WTC11 (cell line): ENCODE data around the gene WWOX. TPM values are rescaled to one million over a fixed set of nuclear protein-coding genes. Genes with fewer than 3 reads are reported as not detected.
A peak's percentile ranks its signal among the peaks of the same experiment; 100 is the strongest.

Source experiments
- ATAC-seq: fragments of 200-7000 bp; cut with Tn5 transposase; 2 replicates; pipeline ENCODE4 v1.10.0; 2021; ENCODE audit warnings: mild to moderate bottlenecking, moderate library complexity
- CTCF ChIA-PET: fragments of 300-600 bp; sonication (Branson Sonifier 250); formaldehyde crosslinking; loops from one replicate; lab custom pipeline; 2021; ENCODE audit warnings: antibody characterized with exemption; lab: Charles Lee
- POLR2A ChIA-PET: fragments of 350-600 bp; sonication (Branson Sonifier 250); formaldehyde crosslinking; loops from one replicate; lab custom pipeline; 2021; ENCODE audit warnings: antibody characterized with exemption; lab: Charles Lee
- DNase-seq: peaks from one replicate; pipeline ENCODE4 v3.0.0; 2021; ENCODE audit warnings: low spot score
- H3K27ac Mint-ChIP-seq: 2 replicates; pipeline ENCODE4 v1.8.0; 2021; ENCODE audit warnings: mixed read lengths
- H3K27me3 Mint-ChIP-seq: 2 replicates; pipeline ENCODE4 v1.8.0; 2021; ENCODE audit warnings: low read depth, mild to moderate bottlenecking, moderate library complexity, mixed read lengths
- H3K36me3 Mint-ChIP-seq: 2 replicates; pipeline ENCODE4 v1.8.0; 2021; ENCODE audit warnings: mixed read lengths
- H3K4me1 Mint-ChIP-seq: 2 replicates; pipeline ENCODE4 v1.8.0; 2022; ENCODE audit warnings: mixed read lengths
- H3K4me3 Mint-ChIP-seq: 2 replicates; pipeline ENCODE4 v1.8.0; 2021; ENCODE audit warnings: mild to moderate bottlenecking, moderate library complexity, mixed read lengths
- H3K9me3 Mint-ChIP-seq: 2 replicates; pipeline ENCODE4 v1.8.0; 2021; ENCODE audit warnings: mixed read lengths
- AFF4 ChIP-seq: sonication (generic); formaldehyde crosslinking; IDR thresholded peaks from 2 replicates; pipeline ENCODE4 v1.8.1; 2023; ENCODE audit warnings: mild to moderate bottlenecking, missing genetic modification reagents, borderline replicate concordance
- CTCF ChIP-seq: fragments of 200-600 bp; IDR thresholded peaks from 2 replicates; pipeline ENCODE4 v1.8.0; 2022; ENCODE audit warnings: antibody characterized with exemption
- FOXP4 ChIP-seq: sonication (generic); formaldehyde crosslinking; IDR thresholded peaks from 2 replicates; pipeline ENCODE4 v1.8.0; 2022; ENCODE audit warnings: mild to moderate bottlenecking, missing genetic modification reagents
- NFATC4 ChIP-seq: fragments of 250-450 bp; sonication (Bioruptor Pico); IDR thresholded peaks from 2 replicates; pipeline ENCODE4 v1.9.0; 2021; ENCODE audit warnings: mild to moderate bottlenecking
- NR1H2 ChIP-seq: sonication (generic); formaldehyde crosslinking; IDR thresholded peaks from 2 replicates; pipeline ENCODE4 v1.9.0; 2021; ENCODE audit warnings: mild to moderate bottlenecking, moderate library complexity, missing genetic modification reagents
- OVOL2 ChIP-seq: fragments of 250-450 bp; sonication (Bioruptor Pico); IDR thresholded peaks from 2 replicates; pipeline ENCODE4 v1.9.0; 2021; ENCODE audit warnings: mild to moderate bottlenecking, borderline replicate concordance
- SOX15 ChIP-seq: fragments of 250-450 bp; sonication (Bioruptor Pico); IDR thresholded peaks from 2 replicates; pipeline ENCODE4 v1.9.0; 2021; ENCODE audit warnings: mild to moderate bottlenecking
- STAT6 ChIP-seq: sonication (generic); formaldehyde crosslinking; conservative IDR thresholded peaks from 2 replicates; pipeline ENCODE4 v1.8.1; 2023; ENCODE audit warnings: mild to moderate bottlenecking, low read depth, missing genetic modification reagents, moderate library complexity
- TEAD4 ChIP-seq: sonication (generic); formaldehyde crosslinking; IDR thresholded peaks from 2 replicates; pipeline ENCODE4 v1.8.0; 2022; ENCODE audit warnings: mild to moderate bottlenecking, missing genetic modification reagents
- ZNF532 ChIP-seq: fragments of 250-450 bp; sonication (Bioruptor Pico); IDR thresholded peaks from 2 replicates; pipeline ENCODE4 v1.9.0; 2021; ENCODE audit warnings: mild to moderate bottlenecking, borderline replicate concordance
- ZSCAN18 ChIP-seq: fragments of 250-450 bp; sonication (Bioruptor Pico); IDR thresholded peaks from 2 replicates; pipeline ENCODE4 v2.1.2; 2022; ENCODE audit warnings: mild to moderate bottlenecking, moderate library complexity
- total RNA-seq: library from RNA; stranded (reverse); gene quantifications from 3 replicates; pipeline ENCODE4 v1.2.3, GENCODE V29; 2021

The WWOX gene
- total RNA-seq, 1 experiment from 2014 or later = 15.7 TPM

- H3K36me3 Mint-ChIP-seq = no peaks in the 10 kb centered on the region
- ATAC-seq (peak; percentile 50; the same call in 1 of the 2 replicates), DNase-seq (no peak)
- H3K27ac Mint-ChIP-seq = no peak overlapping the region
- H3K4me3 Mint-ChIP-seq = no peak overlapping the region
- ChIA-PET CTCF (no interaction called here), POLR2A (no interaction called here)
- H3K9me3 Mint-ChIP-seq = peaks cover 3% of the 10 kb centered on the region; the same call in 1 of the 2 replicates
- no peak for TF ChIP-seq SOX15 (CRISPR knock-in tag)
- no peak for TF ChIP-seq NFATC4 (CRISPR knock-in tag)
- TF ChIP-seq STAT6 (CRISPR knock-in tag) = no peak
- TF ChIP-seq CTCF = no peak
- TF ChIP-seq TEAD4 (CRISPR knock-in tag) = no peak
- TF ChIP-seq AFF4 (CRISPR knock-in tag) = no peak
- TF ChIP-seq ZSCAN18 (CRISPR knock-in tag) = no peak
- peaks cover 28% of the 10 kb centered on the region for H3K4me1 Mint-ChIP-seq
- H3K27me3 Mint-ChIP-seq = no peaks in the 10 kb centered on the region; the same call in 1 of the 2 replicates
Measured at GRCh38 chr16:79066561-79066960, 967.1 kb downstream of the WWOX start.

- no peaks in the 10 kb centered on the region; the same call in 1 of the 2 replicates for H3K27me3 Mint-ChIP-seq
- DNase-seq = no peak
- ChIA-PET CTCF (no interaction called here), POLR2A (no interaction called here)
- no peak for TF ChIP-seq OVOL2 (CRISPR knock-in tag)
- no peak for TF ChIP-seq NR1H2 (CRISPR knock-in tag)
- no peak for TF ChIP-seq ZNF532 (CRISPR knock-in tag)
- no peak for TF ChIP-seq FOXP4 (CRISPR knock-in tag)
- no peak for ATAC-seq
- peaks cover 20% of the 10 kb centered on the region for H3K4me1 Mint-ChIP-seq
- no peak overlapping the region for H3K4me3 Mint-ChIP-seq
- no peaks in the 10 kb centered on the region for H3K36me3 Mint-ChIP-seq
- H3K9me3 Mint-ChIP-seq = peaks cover 3% of the 10 kb centered on the region; the same call in 1 of the 2 replicates
- no peak overlapping the region for H3K27ac Mint-ChIP-seq
Measured at GRCh38 chr16:79067600-79067999, 968.1 kb downstream of the WWOX start.
